Measurements from ENCODE around the gene DNAAF1. TPM values are rescaled to one million over a fixed set of nuclear protein-coding genes. Genes with fewer than 3 reads are reported as not detected.
"Not testable (repeated sequence)": the region's sequence is repeated elsewhere in the genome, so short reads cannot be mapped to it uniquely, and the experiment has no call there.

The DNAAF1 gene
- not detected in 2 replicates for total RNA-seq (2014; rRNA removed; shearing (Covaris generic))

GRCh38 chr16:84144859-84145639 is at the start of gene DNAAF1, which contains the start of gene HSDL1:
TSS of gene DNAAF1 (plus strand) at chr16:84145308. CDS start at chr16:84145441, 133 bp downstream.
TSS of gene HSDL1 (minus strand) at chr16:84145177. CDS start at chr16:84131321, 13,856 bp downstream.
- peak; percentile 80 for DNase-seq (ENCODE audit: low read depth)

- DNase-seq (ENCODE audit: low read depth), result no peak
Observed at GRCh38 chr16:84095466-84095865, 49.6 kb upstream of the DNAAF1 start.

GRCh38 chr16:84096447-84097005 is 48.6 kb upstream of the DNAAF1 start:
- DNase-seq (ENCODE audit: low read depth), result no peak

GRCh38 chr16:84098939-84099338 is 46.2 kb upstream of the DNAAF1 start:
- DNase-seq (ENCODE audit: low read depth), result no peak

- no peak for DNase-seq (ENCODE audit: low read depth)
Observed at GRCh38 chr16:84103678-84104077, 41.4 kb upstream of the DNAAF1 start.

- peak; percentile 23 for DNase-seq (ENCODE audit: low read depth)
Observed at GRCh38 chr16:84104231-84104630, 40.9 kb upstream of the DNAAF1 start.

GRCh38 chr16:84105301-84105815 is 39.8 kb upstream of the DNAAF1 start:
- no peak for DNase-seq (ENCODE audit: low read depth)

GRCh38 chr16:84105948-84106740 is 39.0 kb upstream of the DNAAF1 start:
- DNase-seq (ENCODE audit: low read depth), result no peak

GRCh38 chr16:84107921-84108320 is 37.2 kb upstream of the DNAAF1 start:
- DNase-seq (ENCODE audit: low read depth), result no peak

- DNase-seq (ENCODE audit: low read depth), result no peak
Observed at GRCh38 chr16:84109598-84110335, 35.3 kb upstream of the DNAAF1 start.

- DNase-seq (ENCODE audit: low read depth), result no peak
Observed at GRCh38 chr16:84110527-84110926, 34.6 kb upstream of the DNAAF1 start.

GRCh38 chr16:84111525-84111924 is 33.6 kb upstream of the DNAAF1 start:
- DNase-seq (ENCODE audit: low read depth), result no peak

GRCh38 chr16:84111949-84112348 is 33.2 kb upstream of the DNAAF1 start:
- peak; percentile 47 for DNase-seq (ENCODE audit: low read depth)

GRCh38 chr16:84115919-84116719 is 29.0 kb upstream of the DNAAF1 start:
- peak; percentile 54 for DNase-seq (ENCODE audit: low read depth)

- peak; percentile 98 for DNase-seq (ENCODE audit: low read depth)
Observed at GRCh38 chr16:84116720-84117493, 28.2 kb upstream of the DNAAF1 start, which contains the start of gene MBTPS1. TSS of gene MBTPS1 (minus strand) at chr16:84116942. CDS start at chr16:84101783, 15,159 bp downstream.

- no peak for DNase-seq (ENCODE audit: low read depth)
Observed at GRCh38 chr16:84117494-84117843, 27.6 kb upstream of the DNAAF1 start.

- DNase-seq (ENCODE audit: low read depth), result not testable (repeated sequence)
Observed at GRCh38 chr16:84118315-84118714, 26.8 kb upstream of the DNAAF1 start.

- peak; percentile 77 for DNase-seq (ENCODE audit: low read depth)
Observed at GRCh38 chr16:84119368-84119767, 25.7 kb upstream of the DNAAF1 start.

- DNase-seq (ENCODE audit: low read depth), result no peak
Observed at GRCh38 chr16:84120023-84120422, 25.1 kb upstream of the DNAAF1 start.

- DNase-seq (ENCODE audit: low read depth), result no peak
Observed at GRCh38 chr16:84121007-84121406, 24.1 kb upstream of the DNAAF1 start.

All from M059J (cell line).